Right lobe of liver (tissue), 4 donors: ENCODE data around the gene KEL.

Experiments used
- POLR2A ChIP-seq: fragments of 450-650 bp; IDR thresholded peaks from one replicate; pipeline ENCODE4 v1.6.1; 2017; ENCODE audit warnings: antibody characterized with exemption, mild to moderate bottlenecking
- TF ChIP-seq, protein P1 (sequence below), 4 donors: fragments of 200-600 bp in 3 of 4; fragments of 450-650 bp in 1 of 4; IDR thresholded peaks; one replicate each; pipeline versions ENCODE4 v1.5.1 to v1.8.0; 2016 to 2022; ENCODE audit warnings: antibody characterized with exemption in 4 of 4, mild to moderate bottlenecking in 2 of 4
- donor health status: DM: no; HTN: no; CAD: no.
- donor health status: DM: no; HTN: no; CAD: no.
- donor health status: DM: no; HTN: yes; CAD: no.

- no peak for TF ChIP-seq POLR2A
- TF ChIP-seq, protein P1, sequence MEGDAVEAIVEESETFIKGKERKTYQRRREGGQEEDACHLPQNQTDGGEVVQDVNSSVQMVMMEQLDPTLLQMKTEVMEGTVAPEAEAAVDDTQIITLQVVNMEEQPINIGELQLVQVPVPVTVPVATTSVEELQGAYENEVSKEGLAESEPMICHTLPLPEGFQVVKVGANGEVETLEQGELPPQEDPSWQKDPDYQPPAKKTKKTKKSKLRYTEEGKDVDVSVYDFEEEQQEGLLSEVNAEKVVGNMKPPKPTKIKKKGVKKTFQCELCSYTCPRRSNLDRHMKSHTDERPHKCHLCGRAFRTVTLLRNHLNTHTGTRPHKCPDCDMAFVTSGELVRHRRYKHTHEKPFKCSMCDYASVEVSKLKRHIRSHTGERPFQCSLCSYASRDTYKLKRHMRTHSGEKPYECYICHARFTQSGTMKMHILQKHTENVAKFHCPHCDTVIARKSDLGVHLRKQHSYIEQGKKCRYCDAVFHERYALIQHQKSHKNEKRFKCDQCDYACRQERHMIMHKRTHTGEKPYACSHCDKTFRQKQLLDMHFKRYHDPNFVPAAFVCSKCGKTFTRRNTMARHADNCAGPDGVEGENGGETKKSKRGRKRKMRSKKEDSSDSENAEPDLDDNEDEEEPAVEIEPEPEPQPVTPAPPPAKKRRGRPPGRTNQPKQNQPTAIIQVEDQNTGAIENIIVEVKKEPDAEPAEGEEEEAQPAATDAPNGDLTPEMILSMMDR (IDR thresholded peaks at IDR 0.05) = no peak
Measured at GRCh38 chr7:142930126-142930730, 31.9 kb downstream of the KEL start.
